HL-60 (cell line): ENCODE results near the gene FOXI1.

ENCODE experiments used
- DNase-seq, 2 experiments: peaks; one replicate each; pipeline ENCODE4 v3.0.0-alpha.2; 2010 to 2020; ENCODE audit warnings: low read depth in 1 of 2, low spot score in 1 of 2
- H3K27ac ChIP-seq: fragments of 250-450 bp; sonication (Bioruptor Pico); replicated peaks from 2 replicates; pipeline ENCODE4 v1.5.1; 2020; ENCODE audit warnings: mild to moderate bottlenecking, moderate library complexity
- H3K27me3 ChIP-seq: fragments of 250-450 bp; sonication (Bioruptor Pico); 2 replicates; pipeline ENCODE4 v1.5.1; 2021; ENCODE audit warnings: mild to moderate bottlenecking, moderate library complexity; ENCODE audit not compliant: insufficient read depth, poor library complexity, severe bottlenecking
- H3K4me3 ChIP-seq: replicated peaks from 2 replicates; pipeline ENCODE4 v1.5.1; 2011; ENCODE audit warnings: mild to moderate bottlenecking, control low read depth, low read length; ENCODE audit not compliant: insufficient read depth
- GABPA ChIP-seq: IDR thresholded peaks from 2 replicates; pipeline ENCODE4 v1.6.1; 2012; ENCODE audit warnings: low read depth
- POLR2AphosphoS5 ChIP-seq: IDR thresholded peaks from 2 replicates; pipeline ENCODE4 v1.6.1; 2012; ENCODE audit warnings: low read depth
- REST ChIP-seq: IDR thresholded peaks from 2 replicates; pipeline ENCODE4 v1.6.1; 2012; ENCODE audit warnings: low read depth; ENCODE audit not compliant: insufficient replicate concordance
- SPI1 ChIP-seq: IDR thresholded peaks from 2 replicates; pipeline ENCODE4 v1.6.1; 2012; ENCODE audit warnings: low read depth, mild to moderate bottlenecking, borderline replicate concordance
- TF ChIP-seq, protein P1 (sequence below): IDR thresholded peaks from one replicate; pipeline ENCODE4 v1.5.1; 2011; ENCODE audit warnings: low read length, control low read depth, inconsistent platforms; ENCODE audit not compliant: insufficient read depth

FOXI1 gene

DNA sequence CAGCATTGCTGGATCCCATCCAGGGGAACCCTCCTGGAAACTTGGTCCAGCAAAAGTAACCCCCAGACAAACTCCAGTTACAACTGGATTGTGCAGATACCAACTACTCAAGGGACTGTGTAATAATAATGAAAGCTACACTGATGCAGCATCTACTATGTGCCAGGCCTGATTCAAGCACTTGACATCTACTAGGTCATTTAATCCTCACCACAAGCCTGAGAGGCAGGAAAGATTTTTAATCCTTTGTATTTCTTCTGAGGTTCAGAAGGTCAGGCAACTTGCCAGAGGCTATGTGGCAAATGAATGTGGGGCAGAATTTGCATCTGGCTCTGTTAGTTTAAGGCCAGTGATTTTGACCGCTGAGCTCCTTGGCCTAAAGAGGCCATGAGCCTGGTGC, 29.5 kb upstream of the FOXI1 start:
- no peak overlapping the region for H3K4me3 ChIP-seq
- H3K27me3 ChIP-seq = no peaks in the 10 kb centered on the region
- TF ChIP-seq GABPA (no peak), REST (no peak), POLR2AphosphoS5 (no peak), SPI1 (no peak)
- TF ChIP-seq, protein P1, sequence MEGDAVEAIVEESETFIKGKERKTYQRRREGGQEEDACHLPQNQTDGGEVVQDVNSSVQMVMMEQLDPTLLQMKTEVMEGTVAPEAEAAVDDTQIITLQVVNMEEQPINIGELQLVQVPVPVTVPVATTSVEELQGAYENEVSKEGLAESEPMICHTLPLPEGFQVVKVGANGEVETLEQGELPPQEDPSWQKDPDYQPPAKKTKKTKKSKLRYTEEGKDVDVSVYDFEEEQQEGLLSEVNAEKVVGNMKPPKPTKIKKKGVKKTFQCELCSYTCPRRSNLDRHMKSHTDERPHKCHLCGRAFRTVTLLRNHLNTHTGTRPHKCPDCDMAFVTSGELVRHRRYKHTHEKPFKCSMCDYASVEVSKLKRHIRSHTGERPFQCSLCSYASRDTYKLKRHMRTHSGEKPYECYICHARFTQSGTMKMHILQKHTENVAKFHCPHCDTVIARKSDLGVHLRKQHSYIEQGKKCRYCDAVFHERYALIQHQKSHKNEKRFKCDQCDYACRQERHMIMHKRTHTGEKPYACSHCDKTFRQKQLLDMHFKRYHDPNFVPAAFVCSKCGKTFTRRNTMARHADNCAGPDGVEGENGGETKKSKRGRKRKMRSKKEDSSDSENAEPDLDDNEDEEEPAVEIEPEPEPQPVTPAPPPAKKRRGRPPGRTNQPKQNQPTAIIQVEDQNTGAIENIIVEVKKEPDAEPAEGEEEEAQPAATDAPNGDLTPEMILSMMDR = no peak
- DNase-seq = no peak
- no peak overlapping the region for H3K27ac ChIP-seq

DNA sequence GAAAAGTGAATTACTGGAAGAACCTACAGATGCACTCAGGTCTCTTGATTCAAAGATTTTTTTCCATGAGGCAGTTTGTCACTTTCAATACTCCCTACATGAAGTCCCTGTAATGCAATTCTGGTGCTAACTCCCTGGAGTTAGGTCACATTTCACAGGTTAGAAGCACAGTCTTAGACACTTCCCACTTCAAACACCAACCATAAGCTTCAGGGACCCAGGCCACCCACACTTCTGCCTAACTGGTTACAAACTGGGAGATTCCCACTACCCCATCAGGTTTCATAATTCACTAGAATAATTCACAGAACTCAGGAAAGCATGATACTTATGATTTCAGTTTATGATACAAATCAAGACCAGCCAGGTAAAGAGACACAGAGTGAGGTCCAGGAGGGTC, 29.0 kb upstream of the FOXI1 start:
- TF ChIP-seq REST = no peak
- TF ChIP-seq GABPA = no peak
- no peak for TF ChIP-seq SPI1
- TF ChIP-seq, protein P1 = no peak
- Histone ChIP-seq H3K4me3 (no peak overlapping the region), H3K27me3 (no peaks in the 10 kb centered on the region), H3K27ac (no peak overlapping the region)
- DNase-seq = no peak

GRCh38 chr5:170077526-170077925, 28.2 kb upstream of the FOXI1 start:
- H3K27ac ChIP-seq = no peak overlapping the region
- no peak for TF ChIP-seq POLR2AphosphoS5
- TF ChIP-seq REST = no peak
- TF ChIP-seq, protein P1 = no peak
- TF ChIP-seq SPI1 = no peak
- TF ChIP-seq GABPA = no peak
- DNase-seq = no peak
- H3K4me3 ChIP-seq = no peak overlapping the region
- H3K27me3 ChIP-seq = no peaks in the 10 kb centered on the region
